Adrenal gland (tissue), 5 donors: ENCODE results near the gene PACS1.

ENCODE experiments used
- CTCF ChIP-seq, 6 experiments: fragments of 450-650 bp in 4 of 6; fragments of 200-600 bp in 2 of 6; sonication (generic) in 1 of 6; IDR thresholded peaks; 1 replicate in 5 of 6; 2 replicates in 1 of 6; pipeline versions ENCODE4 v1.5.1 to v1.8.0; 2016 to 2021; ENCODE audit warnings: antibody characterized with exemption in 6 of 6, mild to moderate bottlenecking in 2 of 6, moderate library complexity in 1 of 6
- POLR2A ChIP-seq, 2 donors: fragments of 450-650 bp; IDR thresholded peaks; one replicate each; pipeline ENCODE4 v1.6.1; 2017; ENCODE audit warnings: antibody characterized with exemption in 2 of 2, mild to moderate bottlenecking in 2 of 2, moderate library complexity in 1 of 2
- donor health status: DM: no; HTN: no; CAD: no.

GRCh38 chr11:66066751-66067150 lies 3.3 kb upstream of the PACS1 start:
- no peak for TF ChIP-seq CTCF (IDR thresholded peaks at IDR 0.05)
- no peak for TF ChIP-seq POLR2A (IDR thresholded peaks at IDR 0.05)
